GM19035 (cell line): Measurements from ENCODE around the gene SH3GL2.

Source experiments
- ATAC-seq: cut with Tn5 transposase; IDR thresholded peaks from one replicate; pipeline ENCODE4 v1.9.1; 2021; ENCODE audit not compliant: unreplicated experiment

SH3GL2 gene

GRCh38 chr9:17653947-17654465 lies 75.1 kb downstream of the SH3GL2 start:
- no peak for ATAC-seq

- no peak for ATAC-seq
Measured at GRCh38 chr9:17656889-17657288, 78.0 kb downstream of the SH3GL2 start.

DNA sequence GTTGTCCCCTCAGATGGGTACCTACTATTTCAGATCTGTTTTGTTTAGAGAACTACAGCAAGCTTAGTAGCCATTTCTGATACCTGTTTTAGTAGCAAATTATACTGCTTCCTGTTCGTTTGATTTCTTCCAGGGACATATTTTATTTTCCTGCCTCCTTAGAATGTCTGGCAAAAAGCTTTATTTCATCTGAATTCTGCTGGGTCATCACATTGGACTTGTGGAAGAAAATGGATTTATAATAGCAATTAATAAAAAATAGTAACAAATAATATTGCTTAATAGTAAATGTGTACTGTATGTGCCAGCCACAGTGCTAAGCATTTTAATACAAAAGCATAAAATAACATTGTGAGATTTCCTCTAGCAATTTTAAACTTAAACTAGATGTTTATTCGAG lies 79.4 kb downstream of the SH3GL2 start:
- no peak for ATAC-seq

GRCh38 chr9:17660158-17660557 lies 81.3 kb downstream of the SH3GL2 start:
- no peak for ATAC-seq

DNA sequence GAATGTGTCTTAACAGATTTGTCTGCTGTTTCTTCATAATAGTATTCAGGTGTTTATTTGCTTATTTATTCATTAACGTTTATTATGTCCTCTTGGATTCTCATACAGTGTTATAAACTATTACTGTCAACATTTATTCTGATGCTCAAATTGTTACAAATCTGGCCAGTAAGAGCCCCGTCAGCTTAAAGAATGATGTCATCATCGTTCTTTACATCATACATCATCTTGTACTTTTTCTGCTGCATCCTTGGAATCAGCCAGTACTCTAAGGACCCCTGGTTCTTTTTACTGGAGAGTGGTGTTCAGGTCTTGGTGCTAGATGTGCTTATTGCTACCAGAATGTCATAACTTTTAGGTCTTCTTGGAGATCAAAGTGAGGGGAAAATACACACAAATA lies 86.6 kb downstream of the SH3GL2 start:
- no peak for ATAC-seq

DNA sequence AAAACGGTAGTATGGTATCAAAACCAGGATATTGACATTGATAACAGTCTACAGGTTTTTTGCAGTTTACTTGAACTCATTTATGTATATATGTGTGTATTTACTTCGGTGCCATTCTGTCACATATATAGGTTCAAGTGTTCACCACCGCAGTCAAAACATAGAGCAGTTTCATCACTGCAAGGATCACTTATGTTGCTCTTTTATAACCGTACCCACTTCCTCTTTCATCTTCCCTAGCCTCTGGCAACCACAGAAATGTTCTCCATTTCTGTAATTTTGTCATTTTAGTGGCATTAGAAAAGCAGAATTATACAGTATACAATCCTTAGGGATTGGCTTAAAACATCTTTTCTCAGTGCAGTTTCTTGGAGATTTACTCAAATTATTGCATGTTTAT lies 90.3 kb downstream of the SH3GL2 start:
- ATAC-seq: no peak

DNA sequence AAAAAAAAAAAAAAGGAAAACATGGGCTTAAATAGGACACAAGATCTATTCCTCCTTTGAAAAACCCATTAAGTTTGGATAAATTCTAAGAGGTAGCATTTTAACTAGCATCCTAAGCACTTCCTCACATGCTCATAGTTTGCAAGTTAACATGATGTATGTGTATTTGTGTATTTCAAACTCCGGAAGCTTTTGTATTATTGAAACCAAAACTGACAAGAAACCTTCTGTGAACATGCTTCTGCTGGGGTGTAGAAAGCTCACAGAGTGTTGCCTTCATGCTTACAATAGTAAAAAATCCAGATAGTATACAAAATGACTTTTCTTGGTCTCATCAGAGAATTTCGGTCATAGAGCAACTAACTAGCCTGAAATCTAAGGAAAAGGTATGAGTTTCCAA lies 103.8 kb downstream of the SH3GL2 start:
- ATAC-seq: no peak

DNA sequence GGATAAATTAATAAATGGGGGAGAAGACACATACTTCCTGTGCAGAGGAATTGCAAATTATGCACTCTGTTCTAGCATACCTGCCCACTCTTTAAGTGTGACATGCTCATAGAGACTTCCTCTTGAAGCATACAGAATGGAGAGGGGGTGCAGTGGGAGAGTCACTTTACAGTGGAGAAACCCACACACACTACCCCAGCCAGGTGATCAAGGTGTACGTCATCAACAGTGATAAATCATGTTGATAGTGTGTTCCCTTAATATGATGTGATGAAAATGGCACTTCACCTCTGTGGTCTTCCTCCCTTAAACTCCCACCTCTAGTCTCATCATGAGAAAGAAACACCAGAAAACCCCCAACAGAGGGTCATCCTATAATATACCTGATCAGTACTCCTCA lies 110.0 kb downstream of the SH3GL2 start:
- no peak for ATAC-seq

GRCh38 chr9:17694336-17694735 lies 115.5 kb downstream of the SH3GL2 start:
- no peak for ATAC-seq

GRCh38 chr9:17695482-17695881 lies 116.6 kb downstream of the SH3GL2 start:
- ATAC-seq: no peak

DNA sequence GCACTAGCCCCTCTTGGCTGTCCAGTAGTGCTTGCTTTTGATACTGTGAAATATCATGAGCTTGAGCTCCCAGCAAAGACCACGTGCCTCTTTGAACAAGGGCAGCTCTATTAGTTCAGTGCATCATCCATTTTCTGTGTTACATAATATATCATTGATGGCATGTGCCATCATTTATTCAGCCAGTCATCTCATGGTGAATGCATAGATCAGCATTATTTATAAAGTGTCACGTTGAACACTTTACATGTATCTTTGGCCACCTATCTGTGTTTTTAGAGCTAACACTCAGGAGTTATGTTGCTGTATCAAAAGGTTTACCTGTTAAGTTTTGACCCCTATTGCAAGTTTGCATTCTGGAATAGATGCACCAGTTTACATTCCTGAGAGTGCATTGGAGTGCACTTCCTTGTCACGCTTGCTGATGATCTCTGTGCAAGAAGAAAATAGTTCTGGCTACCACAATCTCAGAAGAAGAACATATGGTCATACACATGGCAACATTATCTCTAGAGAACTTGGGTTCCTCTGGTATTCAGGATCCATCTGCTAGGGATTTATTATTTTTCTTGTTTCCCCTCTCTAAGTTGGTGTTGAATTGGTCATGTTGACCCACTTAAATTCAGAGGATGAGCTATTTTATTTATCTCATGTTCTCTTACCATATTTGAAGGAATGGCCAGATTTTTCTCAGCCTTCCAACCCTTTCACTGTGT lies 120.9 kb downstream of the SH3GL2 start:
- ATAC-seq: no peak

GRCh38 chr9:17706347-17706746 lies 127.5 kb downstream of the SH3GL2 start:
- no peak for ATAC-seq

DNA sequence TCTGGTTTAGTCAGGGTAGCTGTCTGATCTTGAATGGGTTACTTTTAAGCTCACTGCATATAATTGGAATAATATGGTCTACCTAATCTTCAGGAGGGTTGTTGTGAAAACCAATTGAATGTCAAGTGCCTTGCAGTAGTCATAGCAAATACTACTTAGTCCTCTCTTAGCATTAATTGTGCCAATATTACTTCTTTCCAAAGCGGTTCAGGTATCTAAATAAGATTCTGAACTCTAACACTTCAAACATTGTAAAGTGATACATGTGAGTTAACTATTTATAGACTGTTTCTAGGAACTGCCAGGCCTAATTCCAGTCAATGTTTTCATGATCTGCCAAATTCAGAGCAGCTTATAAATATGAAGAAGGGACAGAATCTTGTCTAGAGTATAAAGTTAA lies 140.2 kb downstream of the SH3GL2 start:
- ATAC-seq: no peak

DNA sequence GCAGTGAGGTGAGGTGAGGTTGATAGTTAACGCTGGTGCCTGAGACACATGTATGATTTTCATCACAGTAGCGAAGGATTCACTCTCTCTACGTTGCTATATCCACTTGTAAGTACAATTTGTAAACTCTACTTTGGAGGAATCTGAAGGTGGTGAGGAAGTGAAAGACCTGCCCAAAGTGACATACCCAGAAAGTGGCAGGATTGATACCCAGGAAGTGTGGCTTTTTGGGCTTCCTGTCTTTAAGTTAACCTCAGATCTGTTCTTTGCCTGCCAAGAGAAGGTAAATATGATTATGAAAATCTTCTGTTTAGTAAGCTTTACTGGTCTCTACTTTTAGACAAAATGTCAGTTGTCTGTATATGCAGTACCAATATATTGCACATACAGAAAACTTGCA lies 143.1 kb downstream of the SH3GL2 start:
- no peak for ATAC-seq

DNA sequence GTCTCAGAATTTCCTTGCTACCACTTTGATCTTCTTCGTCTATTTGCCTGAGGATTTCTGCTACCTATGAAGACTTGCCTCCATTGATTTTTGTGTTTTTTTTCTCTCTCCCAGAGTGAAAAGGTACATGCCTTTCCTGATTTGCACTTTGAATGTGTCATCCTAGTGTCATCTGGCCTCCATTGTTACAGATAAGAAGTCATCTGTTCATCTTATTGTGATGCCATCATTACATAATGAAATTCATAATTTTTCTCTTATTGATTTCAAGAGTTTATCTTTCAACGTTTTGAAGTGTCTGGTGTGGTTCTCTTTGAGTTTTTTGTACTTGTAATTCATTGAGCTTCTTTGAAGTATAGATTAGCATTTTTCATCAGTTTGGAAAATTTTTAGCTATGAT lies 144.8 kb downstream of the SH3GL2 start:
- ATAC-seq: no peak

GRCh38 chr9:17725399-17726010 lies 146.6 kb downstream of the SH3GL2 start:
- no peak for ATAC-seq

DNA sequence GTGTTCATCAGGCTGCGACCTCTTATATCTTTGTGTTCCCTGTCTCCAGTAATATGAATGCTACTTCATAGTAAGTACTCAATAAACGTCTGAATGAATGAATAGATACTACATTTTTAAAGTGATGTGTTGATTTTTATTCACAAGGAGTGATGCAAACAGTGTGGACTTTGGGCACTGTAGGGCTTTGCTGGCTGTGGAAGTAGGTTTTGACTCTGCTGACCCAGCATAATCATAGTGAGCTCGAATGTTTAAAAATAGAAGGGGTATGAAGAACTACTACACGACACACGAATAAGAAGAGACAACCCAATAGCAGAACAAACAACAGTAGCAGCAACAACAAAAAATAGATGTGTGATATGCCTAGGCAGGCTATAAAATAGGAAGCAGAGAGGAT lies 147.4 kb downstream of the SH3GL2 start:
- ATAC-seq: no peak

- ATAC-seq: no peak
Measured at GRCh38 chr9:17730899-17731298, 152.0 kb downstream of the SH3GL2 start.

DNA sequence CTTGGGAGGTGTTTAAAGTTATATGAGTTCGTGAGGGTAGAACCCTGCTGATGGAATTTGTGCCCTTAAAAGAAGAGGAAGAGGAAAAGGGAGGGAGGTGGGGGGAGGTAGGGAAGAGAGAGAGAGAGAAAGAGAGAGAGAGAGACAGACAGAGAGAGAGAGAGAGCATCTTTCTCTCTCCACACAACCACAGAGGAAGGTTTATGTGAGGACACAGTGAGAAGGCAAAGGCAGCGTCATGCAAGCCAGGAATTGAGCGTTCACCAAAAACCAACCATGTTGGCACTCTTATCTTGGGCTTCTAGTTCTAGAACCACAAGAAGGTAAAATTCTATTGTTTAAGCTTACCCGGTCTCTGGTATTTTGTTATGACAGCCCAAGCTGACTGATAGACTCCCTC lies 152.4 kb downstream of the SH3GL2 start:
- no peak for ATAC-seq

GRCh38 chr9:17734674-17735073 lies 155.8 kb downstream of the SH3GL2 start:
- ATAC-seq: no peak

DNA sequence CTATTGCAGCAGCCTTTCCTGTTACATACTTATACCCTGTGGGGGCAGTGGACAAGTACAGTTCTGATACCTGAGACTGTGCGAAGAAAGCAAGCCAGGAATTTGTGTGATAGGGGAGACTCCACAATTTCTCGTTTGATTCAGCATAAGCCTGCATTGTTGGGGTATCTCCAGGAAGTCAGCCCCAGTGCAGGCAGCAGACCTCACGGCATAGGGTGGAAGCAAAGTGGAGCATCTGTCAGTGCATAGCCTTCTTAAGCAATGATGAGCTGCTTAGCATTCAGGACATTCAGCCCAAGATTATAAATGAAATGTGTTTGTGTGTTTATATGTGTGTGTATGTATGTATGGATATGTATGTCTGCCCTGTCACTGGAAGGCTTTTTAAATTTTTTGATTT lies 157.0 kb downstream of the SH3GL2 start:
- no peak for ATAC-seq

DNA sequence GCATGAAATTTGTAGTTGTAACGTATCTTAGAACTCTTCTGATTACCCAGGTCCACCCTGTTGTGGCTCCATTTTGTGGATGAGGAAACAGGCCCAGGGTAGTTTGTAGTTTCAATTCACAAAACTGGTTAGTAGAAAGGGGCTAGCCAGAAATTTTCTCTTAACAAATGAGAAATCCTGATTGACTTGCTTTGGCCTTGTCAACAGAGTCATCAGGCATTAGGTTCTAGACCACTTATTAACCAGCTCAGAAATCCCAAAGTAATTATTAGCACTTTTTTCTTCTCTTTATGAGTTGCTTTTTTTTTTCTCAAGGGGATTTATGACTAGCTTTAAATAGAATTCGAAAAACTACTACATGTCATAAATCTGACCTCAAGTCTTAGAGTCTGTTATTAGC lies 160.2 kb downstream of the SH3GL2 start:
- no peak for ATAC-seq

- no peak for ATAC-seq
Measured at GRCh38 chr9:17739736-17740135, 160.9 kb downstream of the SH3GL2 start.
